ENCODE results near the gene OPCML.

DNA sequence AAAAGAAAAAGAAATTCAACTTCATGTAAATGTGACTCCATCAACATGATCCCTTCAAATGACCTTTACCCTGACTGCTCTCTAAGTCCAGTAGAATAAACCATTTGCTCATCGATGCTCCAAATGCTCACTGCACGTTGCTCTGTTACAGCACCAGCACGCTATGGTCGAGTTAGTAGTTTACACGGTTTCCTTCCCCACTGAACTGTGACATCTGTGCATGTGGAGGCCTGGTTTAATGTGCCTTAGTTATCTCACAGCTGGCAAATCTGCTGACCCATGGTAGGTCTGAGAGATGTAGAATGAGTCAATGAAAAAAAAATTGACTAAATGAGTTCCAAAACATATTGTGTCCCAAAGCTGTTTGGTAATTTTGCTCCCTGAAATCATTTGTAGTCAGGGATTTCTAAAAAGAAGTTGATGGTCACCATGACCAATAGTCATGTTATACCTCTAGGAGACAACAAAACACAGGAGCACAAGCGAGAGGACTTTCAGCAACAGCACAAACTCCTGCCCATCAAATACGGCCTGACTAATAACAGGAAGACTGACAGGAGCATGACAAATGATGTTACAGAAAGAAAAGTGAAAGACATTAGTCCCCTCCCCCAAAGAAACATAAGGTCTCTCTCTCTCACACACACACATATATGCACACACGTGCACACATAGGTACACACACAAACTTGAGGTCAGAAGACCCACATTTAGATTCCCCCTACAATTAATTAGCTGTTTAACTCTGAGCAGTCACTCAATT is 624.5 kb downstream of the OPCML start:
- no peak for TF ChIP-seq CTCF (conservative IDR thresholded peaks at IDR 0.05; ENCODE audit: low read depth in 2 of 2)
- no peak for TF ChIP-seq EZH2 (IDR thresholded peaks at IDR 0.05; ENCODE audit: low read depth, unreplicated experiment)
- TF ChIP-seq STAT1 (IDR thresholded peaks at IDR 0.05; ENCODE audit: unreplicated experiment), result no peak
- no peak for TF ChIP-seq EZH2phosphoT487 (IDR thresholded peaks at IDR 0.05; ENCODE audit: unreplicated experiment)
- TF ChIP-seq ZNF462 (CRISPR knock-in tag; IDR thresholded peaks at IDR 0.05), result no peak
- no peak for TF ChIP-seq CREB1 (CRISPR knock-in tag; IDR thresholded peaks at IDR 0.05; ENCODE audit: low read depth)
- TF ChIP-seq POLR2AphosphoS5 (IDR thresholded peaks at IDR 0.05; ENCODE audit: low read depth), result no peak
- no peak for TF ChIP-seq REST (IDR thresholded peaks at IDR 0.05; ENCODE audit: unreplicated experiment)

Measured in GM23338 (cell line).